NCI-H82 treated with DMSO at 0.1 percent for 48 hours (cell line): ENCODE measurements around the gene ART5.
"Not testable (repeated sequence)": the region's sequence is repeated elsewhere in the genome, so short reads cannot be mapped to it uniquely, and the experiment has no call there.

ENCODE experiments used
- DNase-seq: peaks from one replicate; lab custom pipeline; 2025; ENCODE audit not compliant: unreplicated experiment; lab: John Stamatoyannopoulos, UW

Gene ART5

GRCh38 chr11:3658252-3658651 is 16.5 kb upstream of the ART5 start:
- DNase-seq, result no peak

- not testable (repeated sequence) for DNase-seq
Measured at GRCh38 chr11:3657331-3657730, 15.5 kb upstream of the ART5 start.

- DNase-seq, result no peak
Measured at GRCh38 chr11:3655547-3655946, 13.8 kb upstream of the ART5 start.

- not testable (repeated sequence) for DNase-seq
Measured at GRCh38 chr11:3652514-3652913, 10.7 kb upstream of the ART5 start.

GRCh38 chr11:3649374-3649773 is 7.6 kb upstream of the ART5 start:
- DNase-seq, result not testable (repeated sequence)

GRCh38 chr11:3648843-3649242 is 7.1 kb upstream of the ART5 start:
- DNase-seq, result not testable (repeated sequence)

GRCh38 chr11:3645552-3645951 is 3.8 kb upstream of the ART5 start:
- DNase-seq, result no peak

- DNase-seq, result no peak
Measured at GRCh38 chr11:3644817-3645235, 3.0 kb upstream of the ART5 start, which contains the start of gene ART1. Gene ART1 (plus strand): TSS chr11:3645128. CDS start chr11:3659214, 14,086 bp downstream.

GRCh38 chr11:3643102-3643546 is 1.3 kb upstream of the ART5 start:
- not testable (repeated sequence) for DNase-seq

- DNase-seq, result peak; percentile 24
Measured at GRCh38 chr11:3642071-3642951, 519 bp upstream of the ART5 start.

GRCh38 chr11:3641191-3641590 is 601 bp downstream of the ART5 start:
- no peak for DNase-seq

- DNase-seq, result no peak
Measured at GRCh38 chr11:3639841-3640240, 2.0 kb downstream of the ART5 start.

GRCh38 chr11:3638513-3638912 is 3.3 kb downstream of the ART5 start:
- DNase-seq, result no peak

- no peak for DNase-seq
Measured at GRCh38 chr11:3637201-3637600, 4.6 kb downstream of the ART5 start.

- DNase-seq, result no peak
Measured at GRCh38 chr11:3635641-3636375, 6.0 kb downstream of the ART5 start.

- no peak for DNase-seq
Measured at GRCh38 chr11:3632070-3632660, 9.6 kb downstream of the ART5 start.

- no peak for DNase-seq
Measured at GRCh38 chr11:3631331-3631730, 10.5 kb downstream of the ART5 start.

GRCh38 chr11:3627291-3627690 is 14.5 kb downstream of the ART5 start:
- no peak for DNase-seq

- no peak for DNase-seq
Measured at GRCh38 chr11:3626250-3626960, 15.4 kb downstream of the ART5 start.

- no peak for DNase-seq
Measured at GRCh38 chr11:3623767-3624458, 17.9 kb downstream of the ART5 start.
